Naive thymus-derived CD4-positive, alpha-beta T cell (primary cell): Measurements from ENCODE around the gene FOXI3. TPM values are rescaled to one million over a fixed set of nuclear protein-coding genes. Genes with fewer than 3 reads are reported as not detected.

Experiments used
- ATAC-seq: fragments of 150-1000 bp; cut with Tn5 transposase; 2 replicates; pipeline ENCODE4 v1.10.0; 2021; ENCODE audit warnings: mild to moderate bottlenecking, moderate library complexity
- CTCF ChIA-PET: fragments of 350-600 bp; sonication (Branson Sonifier 250); formaldehyde crosslinking; loops from one replicate; lab custom pipeline; 2021; ENCODE audit warnings: antibody characterized with exemption; lab: Charles Lee
- POLR2A ChIA-PET: fragments of 350-600 bp; sonication (Branson Sonifier 250); formaldehyde crosslinking; loops from one replicate; lab custom pipeline; 2021; ENCODE audit warnings: antibody characterized with exemption, inconsistent platforms; lab: Charles Lee
- DNase-seq, 9 donors: peaks; one replicate each; pipeline versions ENCODE4 v3.0.0 to v3.0.0-alpha.2; 2020 to 2022; ENCODE audit warnings: mixed read lengths in 1 of 9
- H3K27ac ChIP-seq: one replicate; pipeline ENCODE4 v1.7.0; 2013; ENCODE audit warnings: mild to moderate bottlenecking, low read depth, low read length, moderate library complexity
- H3K27me3 ChIP-seq, 2 donors: one replicate each; pipeline ENCODE4 v1.7.0; 2013; ENCODE audit warnings: low read length in 2 of 2, mild to moderate bottlenecking in 2 of 2, moderate library complexity in 2 of 2; ENCODE audit not compliant: control insufficient read depth in 2 of 2, insufficient read depth in 2 of 2
- H3K36me3 ChIP-seq, 3 experiments: 1 replicate in 2 of 3; 2 replicates in 1 of 3; pipeline ENCODE4 v1.7.0; 2013; ENCODE audit warnings: low read length in 3 of 3, mild to moderate bottlenecking in 3 of 3, moderate library complexity in 1 of 3; ENCODE audit not compliant: insufficient read depth in 3 of 3, control insufficient read depth in 2 of 3
- H3K4me1 ChIP-seq, 2 donors: one replicate each; pipeline ENCODE4 v1.7.0; 2013; ENCODE audit warnings: low read length in 2 of 2, mild to moderate bottlenecking in 2 of 2, moderate library complexity in 1 of 2; ENCODE audit not compliant: control insufficient read depth in 2 of 2, insufficient read depth in 2 of 2
- H3K4me3 ChIP-seq: 2 replicates; pipeline ENCODE4 v1.7.0; 2013; ENCODE audit warnings: mild to moderate bottlenecking, low read length
- H3K9me3 ChIP-seq, 3 experiments: 1 replicate in 2 of 3; 2 replicates in 1 of 3; pipeline ENCODE4 v1.7.0; 2013; ENCODE audit warnings: low read length in 3 of 3; ENCODE audit not compliant: control insufficient read depth in 2 of 3
- H3K27ac Mint-ChIP-seq, 9 donors: one replicate each; pipeline ENCODE4 v1.8.0; 2020 to 2022; ENCODE audit warnings: mixed read lengths in 9 of 9, mild to moderate bottlenecking in 8 of 9, moderate library complexity in 5 of 9, inconsistent platforms in 2 of 9
- H3K27me3 Mint-ChIP-seq, 5 donors: one replicate each; pipeline ENCODE4 v1.8.0; 2021 to 2022; ENCODE audit warnings: mixed read lengths in 5 of 5, mild to moderate bottlenecking in 1 of 5
- H3K36me3 Mint-ChIP-seq, 5 donors: one replicate each; pipeline ENCODE4 v1.8.0; 2020 to 2022; ENCODE audit warnings: mixed read lengths in 5 of 5, mild to moderate bottlenecking in 3 of 5, inconsistent platforms in 1 of 5
- H3K4me1 Mint-ChIP-seq, 7 donors: one replicate each; pipeline ENCODE4 v1.8.0; 2020 to 2022; ENCODE audit warnings: mixed read lengths in 7 of 7, mild to moderate bottlenecking in 3 of 7, inconsistent platforms in 1 of 7
- H3K4me3 Mint-ChIP-seq, 10 donors: one replicate each; pipeline ENCODE4 v1.8.0; 2020 to 2022; ENCODE audit warnings: mild to moderate bottlenecking in 10 of 10, mixed read lengths in 10 of 10, moderate library complexity in 6 of 10, inconsistent platforms in 2 of 10
- H3K9me3 Mint-ChIP-seq, 11 donors: one replicate each; pipeline ENCODE4 v1.8.0; 2020 to 2022; ENCODE audit warnings: mixed read lengths in 11 of 11, mild to moderate bottlenecking in 4 of 11, inconsistent platforms in 1 of 11, moderate library complexity in 1 of 11
- intact Hi-C, 2 donors: fragments of 100-400 bp; cut with micrococcal nuclease; formaldehyde crosslinking; loops; one replicate each; pipeline ENCODE4 v1.15.1; 2023
- polyA plus RNA-seq, 2 donors: library from polyadenylated mRNA; unstranded; fragments of 300-500 nt; fragmentation: Illumina TruSeq; gene quantifications; one replicate each; pipeline ENCODE4 v1.2.3, GENCODE V29; 2021
- total RNA-seq, 6 experiments: library from RNA in 5 of 6; stranded (reverse) in 5 of 6; gene quantifications; 1 replicate in 5 of 6; 2 replicates in 1 of 6; pipeline ENCODE4 v1.2.3 and lab custom pipeline; 2021 to 2026

FOXI3 gene
- total RNA-seq, result not detected
- polyA plus RNA-seq, result not detected
- not detected for total RNA-seq (lab: John Stamatoyannopoulos, UW)

DNA sequence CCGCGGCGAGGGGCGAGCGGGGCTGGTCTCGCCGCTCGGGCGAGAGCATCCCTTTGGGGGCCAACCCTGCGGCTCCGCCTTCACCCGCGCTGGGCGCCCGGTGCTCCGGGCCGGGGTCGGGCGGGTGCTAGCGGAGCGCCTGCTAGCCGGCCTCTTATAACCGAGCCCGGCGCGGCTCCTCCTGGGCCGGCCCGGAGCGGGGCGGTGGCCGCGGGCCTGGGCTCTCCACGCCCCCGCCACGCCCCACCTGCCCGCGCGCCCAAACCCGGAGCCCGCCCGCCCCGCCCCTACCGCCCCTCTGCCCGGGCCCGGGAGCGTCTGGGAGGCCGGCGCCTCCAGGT, at the start of gene FOXI3:
Gene FOXI3 (minus strand): TSS at position 129 of the 341 bp plus-strand sequence. CDS start 158 bp downstream, outside the sequence.
- Mint-ChIP-seq H3K9me3 (peaks cover 0 to 10% (median 0%) of the 10 kb centered on the region in 11 donors), H3K27me3 (peaks cover 63 to 82% (median 68%) of the 10 kb centered on the region in 5 donors), H3K36me3 (peaks cover 0 to 2% (median 0%) of the 10 kb centered on the region in 5 donors), H3K4me1 (peaks cover 4 to 14% (median 10%) of the 10 kb centered on the region in 7 donors), H3K27ac (peak within 1 kb of the TSS in 1 of 9 donors; percentile 59), H3K4me3 (peak within 1 kb of the TSS; percentile 76 to 86 (median 84))
- no peaks in the 10 kb centered on the region for H3K36me3 ChIP-seq
- ChIA-PET POLR2A (no interaction called here), CTCF (no interaction called here)
- intact Hi-C loops, result no loop called here
- DNase-seq (no peak), ATAC-seq (no peak)
- no peaks in the 10 kb centered on the region for H3K9me3 ChIP-seq
- H3K4me1 ChIP-seq, result peaks cover 4 to 5% of the 10 kb centered on the region in 2 donors
- H3K4me3 ChIP-seq, result no peak within 1 kb of the TSS
- H3K27me3 ChIP-seq, result peaks cover 3 to 21% of the 10 kb centered on the region in 2 donors
- no peak within 1 kb of the TSS for H3K27ac ChIP-seq

GRCh38 chr2:88500691-88501090, 48.2 kb upstream of the FOXI3 start:
- H3K27me3 ChIP-seq, result no peaks in the 10 kb centered on the region
- no peaks in the 10 kb centered on the region for H3K4me1 ChIP-seq
- no peaks in the 10 kb centered on the region for H3K4me1 Mint-ChIP-seq
- H3K36me3 ChIP-seq, result no peaks in the 10 kb centered on the region
- peaks cover 0 to 21% (median 9%) of the 10 kb centered on the region in 5 donors for H3K27me3 Mint-ChIP-seq
- H3K4me3 Mint-ChIP-seq, result no peak overlapping the region
- ChIA-PET CTCF (no interaction called here), POLR2A (no interaction called here)
- H3K36me3 Mint-ChIP-seq, result peaks cover 0 to 8% (median 0%) of the 10 kb centered on the region in 5 donors
- H3K4me3 ChIP-seq, result no peak overlapping the region
- no peak for DNase-seq
- H3K9me3 ChIP-seq, result no peaks in the 10 kb centered on the region
- H3K27ac Mint-ChIP-seq, result no peak overlapping the region
- H3K9me3 Mint-ChIP-seq, result peaks cover 0 to 12% (median 6%) of the 10 kb centered on the region in 11 donors
- no peak for ATAC-seq
- intact Hi-C loops, result no loop called here
- no peak overlapping the region for H3K27ac ChIP-seq

- ChIA-PET POLR2A (no interaction called here), CTCF (no interaction called here)
- peaks cover 0 to 12% (median 6%) of the 10 kb centered on the region in 11 donors for H3K9me3 Mint-ChIP-seq
- H3K36me3 Mint-ChIP-seq, result peaks cover 0 to 8% (median 0%) of the 10 kb centered on the region in 5 donors
- H3K27me3 ChIP-seq, result no peaks in the 10 kb centered on the region
- no peaks in the 10 kb centered on the region for H3K4me1 ChIP-seq
- no peak overlapping the region for H3K4me3 Mint-ChIP-seq
- peaks cover 2 to 22% (median 9%) of the 10 kb centered on the region in 5 donors for H3K27me3 Mint-ChIP-seq
- H3K9me3 ChIP-seq, result no peaks in the 10 kb centered on the region
- no peaks in the 10 kb centered on the region for H3K36me3 ChIP-seq
- no peaks in the 10 kb centered on the region for H3K4me1 Mint-ChIP-seq
- ATAC-seq, result no peak
- no peak for DNase-seq
- H3K4me3 ChIP-seq, result no peak overlapping the region
- intact Hi-C loops, result no loop called here
- H3K27ac ChIP-seq, result no peak overlapping the region
- no peak overlapping the region for H3K27ac Mint-ChIP-seq
Measured at GRCh38 chr2:88499204-88499603, 46.7 kb upstream of the FOXI3 start.

DNA sequence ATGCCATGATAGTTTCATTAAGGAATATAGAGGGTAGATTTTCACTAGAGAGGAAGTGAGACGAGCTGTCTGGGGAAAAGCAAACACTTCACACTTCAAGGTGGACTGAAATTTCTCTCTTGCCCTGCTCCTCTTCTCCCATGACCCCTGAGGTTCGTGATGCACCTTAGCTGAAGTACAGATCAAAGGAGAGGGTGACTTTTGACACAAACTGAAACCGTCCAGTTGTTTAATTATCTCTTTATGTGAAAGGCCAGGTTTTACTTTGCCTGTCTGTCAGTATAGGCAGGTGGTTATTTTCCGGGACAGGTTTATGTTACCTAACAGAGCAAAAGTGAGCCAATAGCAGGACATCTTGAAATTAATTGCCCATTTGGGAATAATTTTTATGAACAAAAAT, 41.0 kb upstream of the FOXI3 start:
- CTCF ChIA-PET, result no interaction called here
- no peak for ATAC-seq

DNA sequence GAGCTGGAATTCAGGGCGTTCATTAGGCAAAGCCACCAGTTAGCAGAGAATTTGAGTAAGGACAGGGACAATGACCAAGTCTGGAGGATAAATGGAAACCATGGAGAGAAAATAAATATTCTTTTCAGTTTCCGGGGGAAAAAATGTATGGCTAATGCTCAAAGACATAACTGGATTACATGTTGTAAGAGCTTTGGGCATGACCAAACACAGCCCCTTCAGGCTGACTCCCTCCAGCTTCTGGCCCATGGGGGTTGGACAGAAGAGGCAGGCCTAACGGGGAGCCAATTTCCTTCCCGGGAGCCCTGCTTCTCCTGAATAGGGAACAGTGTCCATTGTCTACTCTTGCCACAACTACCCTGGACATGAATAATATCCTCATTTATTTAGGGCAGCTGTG, 39.5 kb upstream of the FOXI3 start:
- DNase-seq (no peak), ATAC-seq (no peak)
- no peaks in the 10 kb centered on the region for H3K36me3 Mint-ChIP-seq
- Histone ChIP-seq H3K27ac (no peak overlapping the region), H3K27me3 (no peaks in the 10 kb centered on the region), H3K4me1 (no peaks in the 10 kb centered on the region), H3K9me3 (no peaks in the 10 kb centered on the region), H3K36me3 (no peaks in the 10 kb centered on the region), H3K4me3 (no peak overlapping the region)
- H3K4me1 Mint-ChIP-seq, result no peaks in the 10 kb centered on the region
- intact Hi-C loops, result no loop called here
- no peak overlapping the region for H3K4me3 Mint-ChIP-seq
- ChIA-PET POLR2A (no interaction called here), CTCF (no interaction called here)
- no peaks in the 10 kb centered on the region for H3K9me3 Mint-ChIP-seq
- H3K27me3 Mint-ChIP-seq, result peaks cover 5 to 17% (median 8%) of the 10 kb centered on the region in 5 donors
- H3K27ac Mint-ChIP-seq, result no peak overlapping the region

More for the DNA sequence above, 41.0 kb upstream of the FOXI3 start:
- H3K36me3 ChIP-seq, result no peaks in the 10 kb centered on the region
- H3K36me3 Mint-ChIP-seq, result no peaks in the 10 kb centered on the region
- H3K4me1 Mint-ChIP-seq, result no peaks in the 10 kb centered on the region
- H3K9me3 ChIP-seq, result no peaks in the 10 kb centered on the region
- intact Hi-C loops, result no loop called here
- no peak overlapping the region for H3K27ac Mint-ChIP-seq
- no peaks in the 10 kb centered on the region for H3K9me3 Mint-ChIP-seq
- DNase-seq, result no peak
- peaks cover 5 to 17% (median 8%) of the 10 kb centered on the region in 5 donors for H3K27me3 Mint-ChIP-seq
- POLR2A ChIA-PET, result no interaction called here
- no peaks in the 10 kb centered on the region for H3K4me1 ChIP-seq
- no peaks in the 10 kb centered on the region for H3K27me3 ChIP-seq
- H3K4me3 Mint-ChIP-seq, result no peak overlapping the region
- H3K27ac ChIP-seq, result no peak overlapping the region
- H3K4me3 ChIP-seq, result no peak overlapping the region

DNA sequence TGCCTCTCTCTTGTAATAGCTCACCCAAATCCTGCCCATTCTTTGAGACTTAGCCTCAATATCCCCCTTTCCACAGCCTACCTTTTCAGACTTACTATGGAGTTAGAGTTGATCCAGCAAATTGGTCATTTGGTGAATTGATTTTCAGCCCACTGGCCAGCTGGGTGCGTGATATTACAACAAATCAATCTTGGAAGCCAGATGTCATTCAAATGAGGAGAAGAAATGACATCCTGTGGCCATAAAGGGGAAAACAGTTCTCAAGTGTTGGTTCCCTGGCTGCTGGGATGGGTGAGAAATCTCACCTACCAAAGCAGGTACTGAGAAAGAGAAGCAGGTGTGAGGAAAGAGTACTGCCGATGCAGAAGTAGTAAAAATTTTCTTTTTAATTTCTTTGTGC, 36.7 kb upstream of the FOXI3 start:
- no peaks in the 10 kb centered on the region for H3K9me3 ChIP-seq
- intact Hi-C loops, result no loop called here
- no peak overlapping the region for H3K27ac ChIP-seq
- Mint-ChIP-seq H3K36me3 (no peaks in the 10 kb centered on the region), H3K27me3 (peaks cover 0 to 17% (median 5%) of the 10 kb centered on the region in 5 donors), H3K9me3 (no peaks in the 10 kb centered on the region), H3K4me1 (no peaks in the 10 kb centered on the region), H3K4me3 (no peak overlapping the region), H3K27ac (no peak overlapping the region)
- no peaks in the 10 kb centered on the region for H3K4me1 ChIP-seq
- ATAC-seq (no peak), DNase-seq (no peak)
- no peaks in the 10 kb centered on the region for H3K36me3 ChIP-seq
- H3K4me3 ChIP-seq, result no peak overlapping the region
- H3K27me3 ChIP-seq, result no peaks in the 10 kb centered on the region
- ChIA-PET CTCF (interaction anchor here (0.8 kb wide), 1 partner anchor 21 kb away, joined by 3 read pairs; no protein-coding TSS in a partner anchor), POLR2A (no interaction called here)

- Mint-ChIP-seq H3K36me3 (no peaks in the 10 kb centered on the region), H3K4me3 (no peak overlapping the region), H3K9me3 (no peaks in the 10 kb centered on the region), H3K27me3 (peaks cover 0 to 14% (median 11%) of the 10 kb centered on the region in 5 donors), H3K4me1 (no peaks in the 10 kb centered on the region), H3K27ac (no peak overlapping the region)
- intact Hi-C loops, result no loop called here
- Histone ChIP-seq H3K4me3 (no peak overlapping the region), H3K27me3 (no peaks in the 10 kb centered on the region), H3K9me3 (no peaks in the 10 kb centered on the region), H3K36me3 (no peaks in the 10 kb centered on the region), H3K4me1 (no peaks in the 10 kb centered on the region), H3K27ac (no peak overlapping the region)
- DNase-seq (no peak), ATAC-seq (no peak)
- ChIA-PET POLR2A (no interaction called here), CTCF (no interaction called here)
Measured at GRCh38 chr2:88483200-88483599, 30.7 kb upstream of the FOXI3 start.
